LHCN-M2 (cell line): ENCODE measurements around the gene ACMSD. TPM values are rescaled to one million over a fixed set of nuclear protein-coding genes. Genes with fewer than 3 reads are reported as not detected.
"Not testable (repeated sequence)": the region's sequence is repeated elsewhere in the genome, so short reads cannot be mapped to it uniquely, and the experiment has no call there.

ENCODE experiments used
- DNase-seq: peaks from one replicate; pipeline ENCODE4 v3.0.0-alpha.2; 2012; ENCODE audit warnings: low read depth
- polyA plus RNA-seq: library from polyadenylated mRNA; unstranded; fragments of >200 nt; gene quantifications from one replicate; pipeline ENCODE4 v1.2.1, GENCODE V29; 2012; ENCODE audit warnings: missing spikeins
- total RNA-seq: library from RNA; depleted of rRNA; stranded (reverse); fragments of >200 nt; gene quantifications from 2 replicates; pipeline ENCODE4 v1.2.3, GENCODE V29; 2014; rRNA removed

The ACMSD gene
- total RNA-seq, result not detected in 2 replicates
- not detected for polyA plus RNA-seq

DNA sequence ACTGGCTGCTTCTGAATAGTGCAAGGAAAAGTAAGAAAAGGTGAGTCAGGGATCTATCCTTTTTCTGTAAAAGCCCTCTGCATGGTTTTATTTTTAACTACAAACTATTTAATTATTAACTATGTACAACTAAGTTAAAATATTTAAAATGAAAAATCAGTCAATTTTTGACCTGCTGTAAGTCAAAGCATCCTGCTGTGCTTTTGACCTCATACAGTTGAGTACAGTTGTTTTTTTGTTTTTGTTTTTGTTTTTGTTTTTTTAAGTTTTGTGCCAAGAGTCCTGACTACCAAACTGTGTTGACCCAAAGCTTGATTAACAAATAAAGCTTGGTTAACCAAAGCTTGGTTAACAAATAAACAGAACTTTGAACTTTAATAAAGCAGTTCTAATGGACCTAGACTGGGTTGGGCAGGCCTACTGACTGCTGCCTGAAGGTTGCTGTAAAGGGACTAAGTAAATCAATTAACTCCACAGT lies at the start of gene ACMSD:
TSS of gene ACMSD (plus strand) at position 474 of the 478 bp plus-strand sequence. CDS start 67 bp downstream, outside the sequence.
- DNase-seq, result no peak

DNA sequence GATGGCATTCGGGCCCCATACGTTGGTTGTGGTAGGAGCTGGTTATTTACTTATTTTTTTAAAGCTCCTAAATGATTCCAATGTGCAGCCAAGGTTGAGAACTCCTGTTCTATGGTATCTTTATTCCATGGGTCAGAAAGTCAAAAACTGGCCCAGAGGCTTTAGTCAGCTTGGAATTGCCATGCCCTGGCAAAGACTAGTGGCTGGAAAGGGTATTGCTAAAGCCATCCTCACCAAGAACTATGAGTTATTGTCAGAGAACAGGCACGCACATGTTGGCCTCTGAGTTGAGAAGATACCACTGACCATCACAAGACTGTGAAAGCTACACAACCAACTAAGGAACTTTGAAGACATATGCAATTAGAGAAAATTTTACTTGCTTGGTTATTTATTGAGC lies 47.9 kb upstream of the ACMSD start:
- no peak for DNase-seq

DNA sequence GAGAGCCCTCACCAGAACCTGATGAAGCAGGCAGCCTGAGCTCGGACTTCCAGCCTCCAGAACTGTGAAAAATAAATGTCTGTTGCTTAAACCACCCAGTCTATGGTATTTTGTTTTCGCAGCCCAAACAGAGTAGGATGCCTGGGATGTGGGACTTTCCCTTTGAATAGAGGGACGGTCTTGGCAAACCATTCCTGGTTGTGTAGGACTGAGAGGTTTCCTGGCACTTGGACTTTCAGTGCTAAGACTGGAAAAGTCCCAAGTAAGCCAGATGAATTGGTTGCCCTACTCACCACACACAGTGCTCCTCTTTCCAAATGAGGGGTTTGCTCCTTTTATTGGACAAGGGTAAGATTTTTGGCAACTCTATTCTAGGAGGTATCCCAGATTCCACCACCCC lies 46.8 kb upstream of the ACMSD start:
- DNase-seq, result no peak

DNA sequence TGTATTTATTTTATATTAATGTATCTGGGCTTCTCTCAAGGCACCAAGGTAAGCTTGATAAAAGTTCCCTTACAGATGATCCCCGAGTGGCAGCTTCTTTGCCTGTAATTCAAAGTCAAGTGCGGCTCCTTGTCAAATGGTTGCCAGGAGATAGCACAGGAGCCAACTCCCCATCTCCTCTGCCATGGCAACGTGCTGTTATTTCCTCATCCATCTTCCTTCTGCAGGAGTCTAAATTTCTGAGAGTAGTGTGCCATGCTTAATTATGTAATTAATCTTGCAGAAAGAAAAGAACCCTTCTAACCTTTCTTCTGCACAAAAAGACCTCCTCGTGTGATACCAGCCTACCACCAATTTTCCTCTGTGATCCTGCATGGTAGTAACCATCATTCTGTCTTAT lies 46.2 kb upstream of the ACMSD start:
- DNase-seq, result no peak

DNA sequence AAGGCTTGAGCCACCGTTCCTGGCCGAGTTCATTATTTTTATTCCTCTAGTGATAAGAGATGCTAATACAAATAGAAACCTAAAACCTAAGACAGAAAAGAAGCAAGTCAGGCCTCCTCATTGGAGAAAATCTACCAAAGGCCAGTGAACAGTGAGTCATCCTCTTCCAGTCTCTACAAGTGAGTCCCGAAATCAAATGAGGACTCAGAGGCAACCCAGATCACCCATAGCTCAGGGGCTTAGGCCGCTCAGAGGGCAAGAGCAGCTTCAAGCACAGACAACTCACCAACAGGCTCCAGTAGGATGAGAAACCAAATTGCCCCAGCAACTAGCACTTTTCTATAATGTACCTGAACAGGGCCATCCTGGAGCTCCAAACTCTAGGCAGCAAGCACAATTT lies 42.7 kb upstream of the ACMSD start:
- DNase-seq, result no peak

DNA sequence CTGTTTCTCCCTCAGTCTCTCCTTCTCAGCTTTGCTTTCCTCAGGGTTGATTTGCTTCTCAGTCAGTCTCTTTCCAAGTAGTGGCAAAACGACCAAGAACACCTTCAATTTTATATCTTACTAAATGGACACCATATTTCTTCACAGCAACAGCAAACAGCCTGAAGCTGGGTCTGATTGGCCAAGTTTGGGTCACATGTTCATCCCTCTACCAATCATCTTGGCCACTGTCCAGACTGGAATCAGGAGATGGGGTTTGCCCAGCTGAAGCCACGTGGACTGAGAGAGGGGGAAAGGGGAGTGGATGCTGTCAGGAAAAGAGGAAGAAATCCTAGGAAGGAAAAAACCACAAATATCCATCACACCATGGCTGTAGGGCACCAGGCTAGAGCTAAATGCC lies 42.0 kb upstream of the ACMSD start:
- no peak for DNase-seq

DNA sequence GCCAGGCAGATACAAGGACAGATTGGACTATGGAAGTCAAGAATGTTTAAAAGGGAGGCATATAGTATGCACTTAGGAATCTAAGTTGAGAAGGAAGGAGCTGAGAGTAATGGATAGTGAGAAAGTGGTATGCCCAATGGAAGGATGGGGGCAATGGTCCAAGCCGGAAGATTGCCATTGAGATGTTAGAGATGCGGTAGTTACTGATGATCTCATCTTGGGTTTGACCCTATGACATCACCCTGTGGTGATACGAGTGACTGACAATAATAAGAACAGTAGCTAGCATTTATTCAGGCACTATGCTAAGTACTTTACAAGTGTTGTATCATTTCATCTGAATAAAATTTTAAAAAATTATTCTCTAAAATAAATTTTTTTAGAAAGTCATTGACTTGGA lies 38.5 kb upstream of the ACMSD start:
- no peak for DNase-seq

DNA sequence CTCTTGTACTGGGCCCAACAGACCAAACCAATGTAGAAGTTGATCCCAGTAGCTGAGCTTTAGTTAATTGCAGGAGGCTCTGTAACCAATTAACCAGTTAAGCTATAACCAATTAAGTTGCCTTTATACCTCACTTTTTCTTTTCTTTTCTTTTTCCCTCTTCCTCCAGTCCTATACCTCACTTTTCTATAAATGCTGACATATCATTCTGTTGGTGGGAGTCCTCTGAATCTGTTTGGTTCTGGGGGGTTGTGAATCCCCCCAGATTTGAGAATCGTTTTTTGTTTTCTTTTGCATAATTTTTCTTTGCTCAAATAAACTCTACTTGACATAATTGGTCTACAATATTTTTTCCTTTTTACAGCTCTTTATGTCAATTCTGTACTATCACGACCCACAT lies 38.1 kb upstream of the ACMSD start:
- DNase-seq, result no peak

DNA sequence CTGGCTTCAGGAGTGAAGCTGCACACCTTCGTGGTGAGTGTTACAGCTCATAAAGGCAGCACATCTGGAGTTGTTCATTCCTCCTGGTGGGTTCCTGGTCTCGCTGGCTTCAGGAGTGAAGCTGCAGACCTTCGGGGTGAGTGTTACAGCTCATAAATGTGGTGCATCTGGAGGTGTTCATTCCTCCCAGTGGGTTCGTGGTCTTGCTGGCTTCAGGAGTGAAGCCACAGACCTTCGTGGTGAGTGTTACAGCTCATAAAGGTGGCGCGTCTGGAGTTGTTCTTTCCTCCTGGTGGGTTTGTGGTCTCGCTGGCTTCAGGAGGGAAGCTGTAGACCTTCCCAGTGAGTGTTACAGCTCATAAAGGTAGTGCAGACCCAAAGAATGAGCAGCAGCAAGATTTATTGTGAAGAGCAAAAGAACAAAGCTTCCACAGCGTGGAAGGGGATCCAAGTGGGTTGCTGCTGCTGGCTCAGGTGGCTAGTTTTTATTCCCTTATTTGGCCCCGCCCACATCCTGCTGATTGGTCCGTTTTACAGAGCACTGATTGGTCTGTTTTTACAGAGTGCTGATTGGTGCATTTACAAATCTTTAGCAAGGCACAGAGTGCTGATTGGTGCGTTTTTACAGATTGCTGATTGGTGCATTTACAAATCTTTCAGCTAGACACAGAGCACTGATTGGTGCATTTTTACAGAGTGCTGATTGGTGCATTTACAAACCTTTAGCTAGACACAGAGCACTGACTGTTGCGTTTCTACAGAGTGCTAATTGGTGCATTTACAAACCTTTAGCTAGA lies 34.6 kb upstream of the ACMSD start:
- not testable (repeated sequence) for DNase-seq

DNA sequence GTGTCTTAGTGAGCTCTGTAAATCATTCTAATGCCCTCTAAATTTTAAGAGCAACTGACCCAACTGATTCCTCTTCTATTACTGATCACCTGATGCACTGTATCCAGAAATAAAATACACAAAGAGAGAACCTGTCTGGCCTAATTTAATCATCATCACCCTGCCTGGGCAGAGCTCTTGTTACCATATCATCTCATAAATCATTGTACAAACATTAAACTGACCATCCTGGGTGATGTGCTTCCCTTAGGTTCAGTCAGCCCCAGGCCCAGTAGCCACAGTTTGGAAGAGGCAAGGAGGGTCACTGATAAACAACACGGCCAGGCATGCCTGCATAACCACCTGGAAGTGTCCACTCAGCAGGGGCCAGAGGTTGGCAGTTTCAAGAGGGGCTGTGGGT lies 22.7 kb upstream of the ACMSD start:
- DNase-seq, result no peak

DNA sequence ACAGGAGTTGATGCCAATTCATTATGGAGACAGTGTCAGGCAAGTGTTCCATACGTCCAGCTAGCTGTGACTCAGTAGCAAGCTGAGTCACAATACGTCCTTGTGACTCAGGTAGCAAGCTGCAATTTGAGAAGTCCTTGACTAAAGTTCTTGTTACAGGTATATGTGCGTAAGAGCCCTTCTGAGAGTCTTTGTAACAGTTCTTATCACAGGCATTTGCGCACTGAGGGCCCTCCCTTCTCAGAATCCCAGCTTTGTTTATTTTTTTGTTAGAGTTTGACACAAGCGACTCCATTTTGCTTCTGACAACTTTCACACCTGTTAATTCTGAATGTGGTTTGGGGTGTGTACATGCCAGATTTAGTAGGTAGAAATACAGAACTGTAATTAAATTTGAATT lies 20.1 kb upstream of the ACMSD start:
- no peak for DNase-seq

DNA sequence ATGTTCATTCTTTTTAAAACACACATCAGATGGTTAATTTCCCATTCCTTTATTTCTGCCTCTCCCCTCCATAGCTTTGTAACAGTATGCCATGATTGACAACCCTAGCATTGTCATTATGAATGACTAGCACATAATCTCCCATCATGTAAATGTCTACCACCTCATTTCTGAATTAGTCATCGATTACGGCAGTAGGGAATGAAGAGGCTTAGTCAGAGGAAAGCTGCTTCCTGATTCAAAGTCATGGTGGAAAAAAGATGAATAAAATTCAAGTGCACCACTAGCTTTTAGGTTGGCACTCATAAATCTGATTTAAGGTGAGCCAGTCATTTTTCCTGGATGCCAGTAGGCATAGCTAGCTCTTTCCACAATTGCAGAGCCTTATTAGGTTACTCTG lies 19.1 kb upstream of the ACMSD start:
- peak; percentile 74 for DNase-seq

DNA sequence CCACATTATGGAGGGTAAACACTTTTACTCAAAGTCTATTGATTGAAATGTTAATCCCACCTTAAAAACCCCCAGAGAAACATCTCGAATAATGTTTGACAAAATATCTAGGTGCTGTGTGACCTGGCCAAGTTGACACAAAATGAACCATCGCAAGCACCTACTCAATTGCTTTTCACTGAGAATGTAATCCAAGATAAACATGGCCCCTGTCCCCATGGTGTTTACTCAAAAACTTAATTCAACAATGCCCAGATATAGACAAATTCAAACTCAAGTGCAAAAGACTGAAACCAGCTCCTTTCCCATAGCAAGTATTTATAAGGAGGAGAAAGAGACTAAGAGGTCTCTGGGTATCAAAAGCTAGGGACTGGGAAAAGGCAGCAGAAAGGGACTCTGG lies 15.0 kb upstream of the ACMSD start:
- DNase-seq, result no peak

DNA sequence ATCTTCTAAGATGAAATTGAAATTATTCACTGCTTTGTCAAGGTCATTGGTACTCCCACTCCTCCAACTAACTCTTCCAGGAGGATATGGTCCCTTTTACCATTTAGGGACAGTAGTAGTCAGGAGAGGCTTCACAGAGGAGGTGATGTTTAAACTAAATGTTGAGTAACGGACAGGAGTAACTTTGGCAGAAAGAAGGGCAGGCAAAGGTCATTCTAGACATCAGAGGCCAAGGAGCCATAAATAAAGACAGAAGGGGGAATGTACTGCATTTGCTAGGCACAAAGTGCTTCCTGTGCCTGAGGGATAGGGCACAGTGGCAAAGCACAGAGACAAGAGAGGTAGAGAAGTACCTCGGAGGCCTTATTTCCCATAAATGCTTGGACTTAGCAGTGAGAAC lies 14.6 kb upstream of the ACMSD start:
- DNase-seq, result no peak

DNA sequence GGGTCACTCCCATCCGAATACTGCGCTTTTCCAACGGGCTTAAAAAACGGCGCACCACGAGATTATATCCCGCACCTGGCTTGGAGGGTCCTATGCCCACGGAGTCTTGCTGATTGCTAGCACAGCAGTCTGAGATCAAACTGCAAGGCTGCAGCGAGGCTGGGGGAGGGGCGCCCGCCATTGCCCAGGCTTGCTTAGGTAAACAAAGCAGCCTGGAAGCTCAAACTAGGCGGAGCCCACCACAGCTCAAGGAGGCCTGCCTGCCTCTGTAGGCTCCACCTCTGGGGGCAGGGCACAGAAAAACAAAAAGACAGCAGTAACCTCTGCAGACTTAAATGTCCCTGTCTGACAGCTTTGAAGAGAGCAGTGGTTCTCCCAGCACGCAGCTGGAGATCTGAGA lies 12.7 kb upstream of the ACMSD start:
- not testable (repeated sequence) for DNase-seq

DNA sequence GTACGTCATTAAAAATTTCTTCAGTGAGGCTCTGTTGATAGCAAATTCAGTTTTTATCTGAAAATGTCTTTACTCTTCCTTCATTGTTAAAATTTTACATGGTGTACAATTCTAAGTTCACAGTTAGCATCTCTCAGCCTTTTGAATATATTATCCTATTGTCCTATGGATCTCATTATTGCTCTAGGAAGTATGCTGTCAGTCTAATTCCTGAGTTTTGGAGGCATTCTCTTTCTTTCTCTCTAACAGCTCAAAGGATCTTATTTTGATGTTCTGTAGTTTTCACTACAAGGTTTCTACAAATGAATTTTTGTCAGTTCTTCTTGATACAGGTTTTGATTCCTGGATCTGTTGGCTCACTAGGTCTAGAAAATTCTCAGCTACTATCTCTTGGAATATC lies 2.9 kb upstream of the ACMSD start:
- DNase-seq, result no peak

DNA sequence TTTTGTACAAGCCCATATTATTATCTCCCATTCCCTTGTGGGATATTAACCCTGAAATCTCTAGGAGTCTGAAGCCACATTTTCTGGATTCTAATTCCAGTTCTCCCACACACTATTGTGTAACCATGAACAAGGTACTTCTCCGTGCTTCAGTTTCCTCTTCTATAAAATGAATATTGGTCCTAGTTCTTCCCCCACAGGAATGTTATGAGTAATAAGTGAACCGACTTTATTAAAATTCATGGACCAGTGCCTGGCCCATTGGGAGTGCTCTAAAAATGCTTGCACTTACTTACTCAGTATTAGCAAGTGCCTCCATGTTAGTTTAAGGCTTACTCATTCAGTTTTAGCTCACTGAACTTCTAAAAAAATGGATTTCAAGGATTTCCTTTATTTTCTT lies 1.4 kb upstream of the ACMSD start:
- DNase-seq, result peak; percentile 91

DNA sequence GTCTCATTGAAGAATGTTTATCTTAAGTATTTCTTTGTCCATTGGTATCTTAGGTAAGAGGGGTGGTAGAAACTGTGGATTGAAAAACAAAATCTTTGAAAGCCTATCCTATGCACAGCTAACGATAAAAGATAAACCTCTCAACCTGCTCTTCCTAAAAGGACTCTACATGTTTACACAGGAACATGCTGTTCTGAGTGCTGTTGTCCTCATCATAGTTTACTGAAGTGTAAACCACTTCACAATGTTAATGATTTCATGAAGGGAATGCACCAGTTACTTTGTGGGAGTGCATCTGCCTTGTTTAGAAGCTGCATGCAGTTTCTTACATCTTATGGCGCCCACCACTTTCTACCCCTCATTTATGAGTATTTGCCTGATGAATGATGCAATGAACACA lies 1.2 kb downstream of the ACMSD start:
- DNase-seq, result no peak

DNA sequence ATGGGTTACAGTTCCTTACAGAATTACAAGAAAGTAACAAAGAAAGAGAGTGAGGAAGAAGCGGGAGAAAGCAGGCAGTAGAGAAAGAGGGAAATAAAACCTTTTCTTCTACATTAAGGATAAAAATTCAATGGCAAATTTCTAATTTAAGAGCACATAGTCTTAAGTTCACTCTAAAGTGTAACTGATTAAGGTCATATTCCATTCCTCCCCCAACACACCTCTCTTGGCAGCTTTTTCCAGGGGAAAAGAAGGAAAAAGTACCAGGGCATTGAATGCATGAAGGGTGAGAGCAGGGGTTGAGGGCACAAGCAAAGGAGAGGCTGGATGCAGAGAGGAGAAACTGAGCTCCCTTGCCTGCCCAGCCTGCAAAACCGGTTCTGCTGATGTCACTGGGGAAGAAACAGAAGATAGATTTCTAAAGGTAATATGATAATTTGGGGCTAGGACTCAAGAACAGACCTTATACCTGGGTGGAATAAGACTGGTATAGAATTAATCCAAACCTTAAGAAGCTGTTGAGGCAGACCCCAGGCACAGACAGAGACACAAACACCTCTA lies 4.6 kb downstream of the ACMSD start:
- DNase-seq, result no peak

DNA sequence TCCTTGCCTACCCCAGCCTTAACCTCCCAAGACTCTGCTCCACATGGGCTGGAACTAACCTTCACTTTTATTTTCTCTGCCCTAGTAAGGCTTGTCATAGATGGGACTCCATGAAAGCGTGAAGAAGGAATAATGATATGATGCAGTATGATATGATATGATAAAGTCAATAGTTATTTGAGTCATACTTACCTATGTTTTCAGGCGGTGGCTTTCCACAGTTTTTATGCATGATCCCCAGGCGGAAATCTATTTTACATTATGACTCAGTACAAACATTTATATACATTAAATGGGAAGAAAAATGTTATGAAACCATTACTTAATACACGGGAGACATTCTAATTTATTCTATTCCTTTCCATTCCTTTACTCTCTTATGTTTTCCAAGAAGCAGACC lies 5.6 kb downstream of the ACMSD start:
- no peak for DNase-seq

DNA sequence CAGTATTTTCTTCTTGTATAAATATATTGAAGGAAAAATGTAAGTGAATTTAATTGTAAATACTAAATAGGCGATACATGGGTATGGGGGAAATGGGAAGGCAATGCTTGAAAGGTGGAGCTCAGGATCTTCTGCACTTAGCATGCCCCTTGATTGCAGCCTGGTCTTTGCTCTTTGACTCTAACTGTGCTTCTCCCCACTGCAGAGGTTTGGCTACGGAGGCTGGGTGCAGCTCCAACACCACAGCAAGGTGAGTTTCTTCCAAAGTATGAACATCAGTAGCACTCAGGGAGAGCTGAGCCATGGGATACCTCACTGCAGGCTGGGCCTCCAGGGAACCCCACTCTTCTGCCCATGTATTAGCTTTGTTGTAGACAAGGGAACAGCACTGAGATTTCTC lies 6.6 kb downstream of the ACMSD start:
- no peak for DNase-seq

DNA sequence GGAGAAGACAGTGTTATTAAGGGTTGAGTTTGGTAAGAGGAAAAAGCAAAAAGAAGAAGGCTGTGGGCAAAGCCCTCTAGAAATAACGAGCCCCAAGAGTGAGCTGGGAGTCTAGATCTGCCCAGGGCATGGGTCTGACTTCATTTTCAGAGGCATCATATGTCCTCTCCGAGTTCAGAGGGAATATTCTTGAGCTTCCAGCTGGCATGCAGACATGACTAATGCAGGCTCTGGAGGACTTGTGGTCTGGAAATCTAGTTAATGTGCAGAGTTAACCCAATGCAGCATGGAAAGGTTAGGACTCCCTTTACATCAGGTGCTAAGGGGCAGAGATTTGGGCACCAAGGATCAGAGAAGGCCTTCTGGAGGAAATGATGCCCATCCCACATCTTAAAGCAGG lies 7.3 kb downstream of the ACMSD start:
- DNase-seq, result peak; percentile 91

DNA sequence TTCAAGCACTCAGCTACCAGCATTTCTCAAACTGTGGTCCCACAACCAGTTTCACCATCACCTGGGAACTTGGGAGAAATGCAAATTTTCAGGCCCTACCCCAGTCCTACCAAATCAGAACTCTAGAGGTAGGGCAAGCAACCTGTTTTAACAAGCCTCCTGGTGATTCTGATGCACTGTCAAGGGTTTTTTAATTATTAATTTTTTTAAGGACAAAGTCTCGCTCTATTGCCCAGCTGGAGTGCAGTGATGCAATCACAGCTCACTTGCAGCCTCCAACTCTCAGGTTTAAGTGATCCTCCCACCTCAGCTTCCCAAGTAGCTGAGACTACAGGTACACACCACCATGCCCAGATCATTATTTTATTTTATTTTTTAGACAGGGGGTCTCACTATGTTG lies 7.8 kb downstream of the ACMSD start:
- no peak for DNase-seq
